Tibial nerve (tissue), 4 donors: ENCODE data around the gene KLHL13. TPM values are rescaled to one million over a fixed set of nuclear protein-coding genes. Genes with fewer than 3 reads are reported as not detected.
A peak's percentile ranks its signal among the peaks of the same experiment; 100 is the strongest.

Experiments
- DNase-seq, 2 donors: peaks; one replicate each; pipeline ENCODE4 v3.0.0-alpha.2; 2019; ENCODE audit warnings: low spot score in 2 of 2
- H3K27ac ChIP-seq, 4 donors: fragments of 200-600 bp; sonication (generic) in 3 of 4; one replicate each; pipeline ENCODE4 v1.5.1; 2017 to 2019; ENCODE audit warnings: mild to moderate bottlenecking in 1 of 4
- H3K27me3 ChIP-seq, 2 donors: fragments of 200-600 bp; sonication (generic) in 1 of 2; one replicate each; pipeline versions ENCODE4 v1.5.1 to v1.6.0; 2017 to 2019
- H3K36me3 ChIP-seq, 3 donors: fragments of 200-600 bp; sonication (generic); one replicate each; pipeline ENCODE4 v1.5.1; 2018 to 2019
- H3K4me1 ChIP-seq, 4 donors: fragments of 200-600 bp; sonication (generic) in 3 of 4; one replicate each; pipeline ENCODE4 v1.5.1; 2017 to 2019
- H3K4me3 ChIP-seq, 4 donors: fragments of 200-600 bp; sonication (generic) in 3 of 4; one replicate each; pipeline ENCODE4 v1.5.1; 2017 to 2019; ENCODE audit warnings: mild to moderate bottlenecking in 1 of 4, moderate library complexity in 1 of 4
- H3K9me3 ChIP-seq, 4 donors: fragments of 200-600 bp; sonication (generic) in 3 of 4; one replicate each; pipeline ENCODE4 v1.5.1; 2017 to 2019
- EP300 ChIP-seq, 2 donors: sonication (generic); formaldehyde crosslinking; IDR thresholded peaks; one replicate each; pipeline ENCODE4 v1.6.1; 2017; ENCODE audit warnings: antibody characterized with exemption in 2 of 2, mild to moderate bottlenecking in 1 of 2
- POLR2A ChIP-seq, 2 donors: fragments of 450-650 bp; IDR thresholded peaks; one replicate each; pipeline ENCODE4 v1.6.1; 2017; ENCODE audit warnings: antibody characterized with exemption in 2 of 2, mild to moderate bottlenecking in 2 of 2, moderate library complexity in 2 of 2
- WGBS, 2 donors: methylation state at CpG; one replicate each; pipeline ENCODE4 v1.1.5; 2018; 5-methylcytosine and 5-hydroxymethylcytosine counted together
- total RNA-seq, 4 donors: library from RNA; depleted of rRNA; stranded (reverse); fragments of >200 nt; gene quantifications; one replicate each; pipeline ENCODE4 v1.1.0, GENCODE V29; 2016
- TF ChIP-seq, protein P1 (sequence below), 5 experiments: fragments of 200-600 bp in 3 of 5; fragments of 450-650 bp in 2 of 5; sonication (generic) in 3 of 5; IDR thresholded peaks; one replicate each; pipeline ENCODE4 v1.5.1; 2016 to 2019; ENCODE audit warnings: antibody characterized with exemption in 5 of 5, mild to moderate bottlenecking in 3 of 5, moderate library complexity in 2 of 5

The KLHL13 gene
- total RNA-seq, 4 donors from 2014 or later: 3.0 to 5.9 (median 4.4) TPM

DNA sequence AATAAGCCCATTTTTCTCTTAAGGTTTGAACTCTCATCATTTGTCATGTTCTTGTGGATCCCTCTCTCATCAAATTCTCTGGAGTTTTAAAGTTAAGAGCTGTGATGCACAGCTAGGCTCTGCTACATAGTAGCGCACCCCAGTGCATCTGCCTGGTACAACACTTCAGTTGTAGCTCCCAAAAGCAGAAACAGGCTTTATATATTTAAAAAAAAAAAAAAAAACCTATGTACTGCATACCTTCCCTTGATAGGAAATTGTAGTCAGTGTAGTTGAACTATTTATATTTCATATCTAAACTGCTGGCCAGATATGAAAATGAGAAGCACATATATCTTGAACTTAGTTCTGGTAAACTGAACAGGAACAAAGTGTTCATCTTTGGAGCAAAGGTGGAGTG, 131.4 kb downstream of the KLHL13 start:
- TF ChIP-seq POLR2A (IDR thresholded peaks at IDR 0.05) (no peak), EP300 (IDR thresholded peaks at IDR 0.05) (no peak)
- Histone ChIP-seq H3K27me3 (no peaks in the 10 kb centered on the region), H3K36me3 (no peaks in the 10 kb centered on the region), H3K27ac (no peak overlapping the region), H3K9me3 (no peaks in the 10 kb centered on the region), H3K4me3 (no peak overlapping the region), H3K4me1 (no peaks in the 10 kb centered on the region)
- no peak for DNase-seq
- 20 to 32% methylated on average over 1 of the region's 1 CpG for WGBS, 2 donors

DNA sequence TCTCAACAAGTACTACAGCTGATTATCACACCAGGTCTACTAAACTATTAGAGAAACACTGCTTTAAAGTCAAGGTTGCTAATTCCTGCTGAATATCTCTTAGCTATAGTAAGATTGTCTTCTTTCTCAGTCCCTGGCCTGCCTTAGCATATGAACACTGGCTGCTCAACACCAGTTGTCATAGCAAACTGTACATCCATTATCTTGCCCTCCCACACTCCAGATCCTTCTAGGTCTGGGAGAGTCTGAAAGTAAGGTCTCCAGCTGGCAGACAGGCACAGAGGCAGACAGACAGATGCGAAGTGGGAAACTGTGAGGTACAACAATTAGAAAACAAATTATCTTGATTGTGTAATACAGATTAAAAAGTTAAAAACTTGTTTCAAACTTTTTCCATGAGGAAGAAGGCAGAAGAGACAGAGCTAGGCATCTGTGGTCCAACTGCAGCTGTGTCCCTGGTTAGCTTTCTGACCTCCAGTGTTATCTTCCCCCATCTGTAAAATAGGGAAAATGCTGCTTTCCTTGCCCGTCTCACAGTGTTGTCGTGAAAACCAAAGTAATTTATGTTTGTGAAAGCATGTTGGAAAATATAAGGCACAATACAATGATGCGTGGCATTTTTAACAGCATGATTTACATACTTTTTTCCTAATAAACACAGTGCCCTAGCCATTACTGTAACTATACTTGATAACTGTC, 133.8 kb downstream of the KLHL13 start:
- 59% methylated on average over 4 of the region's 4 CpGs for WGBS, 2 donors
- no peaks in the 10 kb centered on the region for H3K27me3 ChIP-seq
- DNase-seq: no peak
- H3K27ac ChIP-seq: no peak overlapping the region
- H3K36me3 ChIP-seq: no peaks in the 10 kb centered on the region
- TF ChIP-seq, protein P1, sequence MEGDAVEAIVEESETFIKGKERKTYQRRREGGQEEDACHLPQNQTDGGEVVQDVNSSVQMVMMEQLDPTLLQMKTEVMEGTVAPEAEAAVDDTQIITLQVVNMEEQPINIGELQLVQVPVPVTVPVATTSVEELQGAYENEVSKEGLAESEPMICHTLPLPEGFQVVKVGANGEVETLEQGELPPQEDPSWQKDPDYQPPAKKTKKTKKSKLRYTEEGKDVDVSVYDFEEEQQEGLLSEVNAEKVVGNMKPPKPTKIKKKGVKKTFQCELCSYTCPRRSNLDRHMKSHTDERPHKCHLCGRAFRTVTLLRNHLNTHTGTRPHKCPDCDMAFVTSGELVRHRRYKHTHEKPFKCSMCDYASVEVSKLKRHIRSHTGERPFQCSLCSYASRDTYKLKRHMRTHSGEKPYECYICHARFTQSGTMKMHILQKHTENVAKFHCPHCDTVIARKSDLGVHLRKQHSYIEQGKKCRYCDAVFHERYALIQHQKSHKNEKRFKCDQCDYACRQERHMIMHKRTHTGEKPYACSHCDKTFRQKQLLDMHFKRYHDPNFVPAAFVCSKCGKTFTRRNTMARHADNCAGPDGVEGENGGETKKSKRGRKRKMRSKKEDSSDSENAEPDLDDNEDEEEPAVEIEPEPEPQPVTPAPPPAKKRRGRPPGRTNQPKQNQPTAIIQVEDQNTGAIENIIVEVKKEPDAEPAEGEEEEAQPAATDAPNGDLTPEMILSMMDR (IDR thresholded peaks at IDR 0.05): no peak
- no peak for TF ChIP-seq EP300 (IDR thresholded peaks at IDR 0.05)
- no peak for TF ChIP-seq POLR2A (IDR thresholded peaks at IDR 0.05)
- H3K4me3 ChIP-seq: no peak overlapping the region
- H3K4me1 ChIP-seq: no peaks in the 10 kb centered on the region
- H3K9me3 ChIP-seq: no peaks in the 10 kb centered on the region

DNA sequence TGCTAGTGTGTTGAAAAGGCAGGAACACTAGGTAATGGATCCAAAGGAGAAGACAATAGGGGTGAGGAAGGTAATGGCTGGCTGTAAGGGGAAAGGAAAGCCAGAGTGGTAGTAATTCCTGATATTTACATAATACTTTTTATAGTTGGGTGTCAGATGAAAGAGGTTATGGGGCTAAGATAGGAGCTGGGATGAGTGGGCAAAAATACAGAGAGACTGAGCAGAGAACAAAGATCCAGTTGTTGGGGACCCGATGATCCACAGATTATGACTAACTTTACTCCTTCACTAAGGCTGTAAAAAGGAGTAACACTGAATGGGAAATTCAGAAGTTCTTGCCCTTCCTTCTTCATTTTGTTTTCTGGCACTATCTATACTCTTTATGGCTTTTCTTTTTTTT, 138.2 kb downstream of the KLHL13 start:
- 40 to 42% methylated on average over 1 of the region's 1 CpG for WGBS, 2 donors
- no peak for TF ChIP-seq POLR2A (IDR thresholded peaks at IDR 0.05)
- TF ChIP-seq EP300 (IDR thresholded peaks at IDR 0.05): no peak
- TF ChIP-seq, protein P1 (IDR thresholded peaks at IDR 0.05): no peak
- Histone ChIP-seq H3K36me3 (no peaks in the 10 kb centered on the region), H3K4me1 (no peaks in the 10 kb centered on the region), H3K27me3 (no peaks in the 10 kb centered on the region), H3K9me3 (no peaks in the 10 kb centered on the region), H3K4me3 (no peak overlapping the region), H3K27ac (no peak overlapping the region)
- DNase-seq: no peak

DNA sequence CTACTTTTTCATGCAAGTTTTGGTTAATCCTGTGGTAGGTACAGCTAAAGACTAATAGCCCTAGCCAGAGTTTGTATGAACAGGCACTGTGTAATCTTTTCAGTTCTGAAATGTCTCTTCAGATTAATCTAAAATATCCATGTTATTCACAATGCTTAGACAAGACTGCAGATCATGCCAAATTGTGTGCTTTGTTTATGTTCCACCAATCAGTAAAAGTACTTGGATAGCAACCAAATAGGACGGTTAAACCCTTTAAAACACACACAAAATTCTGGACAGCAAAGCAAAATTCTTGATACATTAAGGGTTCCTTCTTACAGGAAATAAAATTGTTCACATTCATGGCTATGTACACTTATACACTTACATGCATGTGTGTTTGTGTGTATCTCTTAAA, 139.1 kb downstream of the KLHL13 start:
- DNase-seq: no peak
- H3K36me3 ChIP-seq: no peaks in the 10 kb centered on the region
- no peaks in the 10 kb centered on the region for H3K27me3 ChIP-seq
- TF ChIP-seq, protein P1 (IDR thresholded peaks at IDR 0.05): no peak
- no peak for TF ChIP-seq POLR2A (IDR thresholded peaks at IDR 0.05)
- TF ChIP-seq EP300 (IDR thresholded peaks at IDR 0.05): no peak
- H3K4me1 ChIP-seq: no peaks in the 10 kb centered on the region
- H3K4me3 ChIP-seq: no peak overlapping the region
- no peaks in the 10 kb centered on the region for H3K9me3 ChIP-seq
- H3K27ac ChIP-seq: no peak overlapping the region
- 38% methylated on average over 1 of the region's 1 CpG for WGBS, 2 donors

DNA sequence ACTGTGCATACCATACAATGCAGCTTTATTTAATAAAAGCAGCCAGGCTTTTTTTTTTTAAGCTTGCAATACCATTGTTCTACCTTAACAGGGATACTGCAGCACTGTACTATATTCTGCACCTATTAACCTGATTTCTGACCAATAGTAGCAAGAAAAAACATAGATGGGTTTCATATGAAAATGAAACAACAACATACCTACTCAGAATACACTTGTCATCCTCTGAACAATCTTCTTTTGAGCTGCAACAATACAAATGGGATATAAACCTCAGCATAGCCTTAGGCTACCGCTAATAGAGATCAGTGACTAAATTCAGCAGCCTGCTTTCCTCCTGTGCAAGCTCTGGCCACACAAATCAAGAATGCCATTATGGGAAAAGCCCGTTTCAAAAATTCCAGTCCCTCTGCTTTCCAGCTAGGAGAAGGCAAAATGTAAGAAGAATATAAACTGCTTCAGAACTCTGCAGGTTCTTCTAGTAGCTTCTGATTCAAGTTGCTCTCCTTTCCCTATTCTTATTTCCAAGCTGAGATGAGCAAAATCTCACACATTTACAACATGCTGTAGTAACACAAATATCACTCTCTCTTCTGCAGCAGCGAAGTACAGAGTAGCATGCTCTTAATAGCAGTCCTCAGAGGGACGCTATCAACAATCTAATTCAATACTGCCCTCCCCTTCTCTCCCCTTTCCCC, 143.4 kb downstream of the KLHL13 start:
- 28% methylated on average over 4 of the region's 4 CpGs for WGBS, 2 donors
- no peak overlapping the region for H3K27ac ChIP-seq
- H3K4me1 ChIP-seq: no peaks in the 10 kb centered on the region
- TF ChIP-seq EP300 (IDR thresholded peaks at IDR 0.05) (no peak), POLR2A (IDR thresholded peaks at IDR 0.05) (no peak)
- TF ChIP-seq, protein P1 (IDR thresholded peaks at IDR 0.05): no peak
- no peaks in the 10 kb centered on the region for H3K9me3 ChIP-seq
- H3K4me3 ChIP-seq: peak overlapping the region in 3 of 4 donors; percentile 1 to 12 (median 5)
- no peaks in the 10 kb centered on the region for H3K36me3 ChIP-seq
- DNase-seq: no peak
- H3K27me3 ChIP-seq: no peaks in the 10 kb centered on the region
